AG04450 (cell line): Measurements from ENCODE around the gene CEP72. TPM values are rescaled to one million over a fixed set of nuclear protein-coding genes. Genes with fewer than 3 reads are reported as not detected.

Experiments
- CTCF ChIA-PET: fragments of 300-600, 350-600 bp; formaldehyde crosslinking; extraction: SDS; loops from one replicate; lab custom pipeline; 2022; ENCODE audit warnings: antibody characterized with exemption, inconsistent platforms; lab: Charles Lee
- POLR2A ChIA-PET: fragments of 350-600 bp; formaldehyde crosslinking; extraction: SDS; loops from one replicate; lab custom pipeline; 2021; ENCODE audit warnings: antibody characterized with exemption, inconsistent platforms; lab: Yijun Ruan, JAX
- DNase-seq: peaks from one replicate; pipeline ENCODE4 v3.0.0-alpha.2; 2011; ENCODE audit warnings: low read depth, low spot score
- H3K27ac ChIP-seq: one replicate; pipeline ENCODE4 v1.5.1; 2012; ENCODE audit warnings: low read depth, low read length, control low read depth
- H3K27me3 ChIP-seq: one replicate; pipeline ENCODE4 v1.6.0; 2012; ENCODE audit warnings: low read length; ENCODE audit not compliant: control insufficient read depth, insufficient read depth
- H3K4me3 ChIP-seq: 2 replicates; pipeline ENCODE4 v1.5.1; 2011; ENCODE audit warnings: mild to moderate bottlenecking, low read depth, low read length, control low read depth
- H3K9me3 ChIP-seq: 2 replicates; pipeline ENCODE4 v1.5.1; 2012; ENCODE audit warnings: low read length; ENCODE audit not compliant: control insufficient read depth, insufficient read depth
- CTCF ChIP-seq: IDR thresholded peaks from 2 replicates; pipeline ENCODE4 v1.5.1; 2011; ENCODE audit warnings: low read depth, low read length, control low read depth, inconsistent platforms
- polyA plus RNA-seq: library from polyadenylated mRNA; depleted of rRNA; stranded (reverse); fragments of >200 nt; gene quantifications from 2 replicates; pipeline ENCODE4 v1.2.3, GENCODE V29; 2011

Gene CEP72
- polyA plus RNA-seq, 1 experiment: 0.66 TPM

GRCh38 chr5:659496-660263, 47.5 kb downstream of the CEP72 start:
- TF ChIP-seq CTCF: no peak
- Histone ChIP-seq H3K27ac (no peak overlapping the region), H3K9me3 (peaks cover 36% of the 10 kb centered on the region), H3K4me3 (no peak overlapping the region), H3K27me3 (no peaks in the 10 kb centered on the region)
- POLR2A ChIA-PET: no interaction called here
- no peak for DNase-seq
- CTCF ChIA-PET: no interaction called here

GRCh38 chr5:660491-661030, 48.4 kb downstream of the CEP72 start:
- H3K9me3 ChIP-seq: peaks cover 36% of the 10 kb centered on the region
- no peaks in the 10 kb centered on the region for H3K27me3 ChIP-seq
- POLR2A ChIA-PET: no interaction called here
- H3K27ac ChIP-seq: no peak overlapping the region
- DNase-seq: no peak
- no peak overlapping the region for H3K4me3 ChIP-seq
- CTCF ChIA-PET: no interaction called here
- no peak for TF ChIP-seq CTCF

- POLR2A ChIA-PET: no interaction called here
Observed at GRCh38 chr5:661891-662750, 50.0 kb downstream of the CEP72 start.

GRCh38 chr5:662751-663435, 50.8 kb downstream of the CEP72 start:
- CTCF ChIA-PET: no interaction called here
- DNase-seq: no peak
- H3K4me3 ChIP-seq: no peak overlapping the region
- no peaks in the 10 kb centered on the region for H3K27me3 ChIP-seq
- H3K27ac ChIP-seq: no peak overlapping the region
- POLR2A ChIA-PET: no interaction called here
- H3K9me3 ChIP-seq: peaks cover 30% of the 10 kb centered on the region
- no peak for TF ChIP-seq CTCF

More at GRCh38 chr5:661891-662750, 50.0 kb downstream of the CEP72 start:
- CTCF ChIA-PET: no interaction called here
- Histone ChIP-seq H3K4me3 (no peak overlapping the region), H3K27ac (no peak overlapping the region), H3K27me3 (no peaks in the 10 kb centered on the region), H3K9me3 (peaks cover 36% of the 10 kb centered on the region)
- no peak for TF ChIP-seq CTCF
- no peak for DNase-seq
